GM18861 (cell line): ENCODE results near the gene FAM72D.
"Not testable (repeated sequence)": the region's sequence is repeated elsewhere in the genome, so short reads cannot be mapped to it uniquely, and the experiment has no call there.

Source experiments
- ATAC-seq: cut with Tn5 transposase; IDR thresholded peaks from one replicate; pipeline ENCODE4 v1.9.1; 2021; ENCODE audit not compliant: unreplicated experiment

Gene FAM72D

GRCh38 chr1:145146308-145146707 is 50.5 kb downstream of the FAM72D start:
- not testable (repeated sequence) for ATAC-seq

GRCh38 chr1:145147172-145147571 is 51.4 kb downstream of the FAM72D start:
- ATAC-seq: not testable (repeated sequence)

DNA sequence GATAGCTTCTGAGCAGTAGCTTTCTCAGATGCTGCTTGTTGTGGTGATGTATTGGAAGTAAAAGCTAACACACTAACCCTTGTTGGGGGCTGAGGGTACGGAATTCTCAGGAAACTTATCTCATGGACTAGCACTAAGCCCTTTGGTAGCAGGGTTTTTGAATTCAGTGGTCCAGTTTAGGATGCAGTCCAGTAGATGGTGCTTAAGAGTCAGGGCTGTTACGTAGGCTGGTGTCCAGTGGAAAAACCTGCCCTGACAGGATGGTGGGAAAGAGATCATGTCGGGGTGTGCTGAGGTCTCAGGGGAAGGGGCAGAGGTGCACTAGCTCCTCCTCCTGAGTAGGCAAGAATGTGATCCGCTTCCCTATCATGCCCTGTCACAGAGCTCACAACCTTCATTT is 59.6 kb downstream of the FAM72D start:
- ATAC-seq: not testable (repeated sequence)

DNA sequence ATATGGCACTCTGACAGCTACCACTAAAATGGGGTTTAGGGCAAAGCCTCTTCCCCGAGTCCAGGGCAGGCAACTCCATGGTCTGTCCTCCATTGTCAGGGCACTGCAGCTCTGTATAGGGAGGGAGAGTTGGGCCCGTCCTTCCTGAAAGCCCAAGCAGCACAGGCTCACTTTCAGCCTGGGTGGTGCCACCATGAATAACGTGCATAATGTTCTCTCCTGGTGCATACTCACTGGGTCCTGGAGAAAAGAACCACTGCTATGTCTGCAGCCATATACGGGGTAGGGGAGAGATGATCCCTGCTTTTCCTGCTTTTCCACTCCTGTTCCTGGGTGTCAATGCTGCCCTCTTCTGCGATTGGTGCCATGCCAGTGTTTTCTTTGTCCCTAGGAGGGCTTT is 60.1 kb downstream of the FAM72D start:
- ATAC-seq: not testable (repeated sequence)

- ATAC-seq: peak; percentile 47
Measured at GRCh38 chr1:145156891-145157610, 61.3 kb downstream of the FAM72D start.

DNA sequence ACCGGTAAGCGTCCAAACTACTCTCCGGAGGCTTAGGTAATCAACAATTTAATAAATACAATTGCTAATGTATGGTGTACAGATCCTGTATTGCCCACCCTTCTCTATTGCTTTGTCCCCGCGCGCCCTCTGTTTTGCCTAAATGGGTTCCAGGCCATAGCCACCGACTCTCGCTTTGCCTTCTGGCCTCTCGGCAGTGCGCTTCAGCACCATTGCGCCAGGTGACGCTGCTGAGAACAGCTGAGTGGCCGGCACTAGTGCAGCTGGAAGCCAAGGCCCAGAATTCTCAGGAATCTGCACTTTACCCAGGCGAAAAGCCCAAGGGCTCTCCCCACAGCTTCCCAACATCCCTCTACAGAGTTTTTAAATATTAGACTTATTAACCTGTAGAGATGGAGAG is 61.9 kb downstream of the FAM72D start:
- ATAC-seq: not testable (repeated sequence)

DNA sequence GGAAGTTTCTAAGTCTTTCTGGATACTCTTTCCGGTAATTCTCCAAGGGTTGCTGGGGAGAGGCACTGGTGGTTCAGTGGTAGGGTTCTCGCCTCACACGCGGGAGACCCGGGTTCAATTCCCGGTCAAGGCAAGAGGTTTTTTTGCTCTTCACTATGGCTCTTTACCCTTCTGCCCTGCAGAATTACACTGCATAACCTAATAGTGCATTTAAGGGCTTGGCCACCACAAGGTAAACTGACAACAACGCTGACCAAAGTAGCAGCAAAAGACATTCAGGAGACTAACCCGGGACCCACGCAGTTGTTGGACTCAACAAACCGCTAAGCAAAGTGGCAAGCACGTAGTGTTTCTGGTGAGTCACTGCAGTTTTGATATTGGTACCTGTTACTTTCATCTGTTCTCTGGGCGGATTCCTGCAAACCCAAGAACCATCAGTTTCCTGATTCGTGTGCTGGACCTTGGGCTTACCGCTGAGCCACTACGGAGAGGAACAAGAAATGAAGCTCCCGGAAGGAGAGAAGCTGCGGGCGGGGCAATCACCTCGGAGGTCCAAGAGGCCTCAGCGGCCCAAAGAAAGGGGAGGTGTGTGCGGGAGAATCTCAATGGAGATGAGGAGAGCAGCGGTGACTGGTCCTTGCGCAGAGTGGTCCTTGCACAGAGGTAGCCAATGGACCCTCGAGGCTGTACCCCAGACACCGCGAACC is 65.4 kb downstream of the FAM72D start:
- peak; percentile 48 for ATAC-seq
